Measurements from ENCODE around the gene TRIM54. TPM values are rescaled to one million over a fixed set of nuclear protein-coding genes. Genes with fewer than 3 reads are reported as not detected.

TRIM54 gene
- polyA plus RNA-seq, 3 donors = not detected

- no peak overlapping the region for H3K4me3 ChIP-seq (replicated peaks in 1 of 3; ENCODE audit: low read depth in 2 of 3, low read length in 3 of 3)
Measured at GRCh38 chr2:27261926-27262298, 20.3 kb upstream of the TRIM54 start.

GRCh38 chr2:27262379-27263286 lies 19.6 kb upstream of the TRIM54 start, which contains the start of gene SLC30A3:
SLC30A3 (minus strand) TSS chr2:27263047; CDS start chr2:27262906, 141 bp downstream.
- peak within 1 kb of the TSS; percentile 96 for H3K4me2 ChIP-seq (replicated peaks; ENCODE audit: extremely low read depth, low read length, poor library complexity, severe bottlenecking)
- H3K27me3 ChIP-seq (ENCODE audit: control insufficient read depth in 2 of 2, insufficient read depth in 2 of 2, low read length in 2 of 2) = peaks cover 60 to 79% of the 10 kb centered on the region in 2 donors
- H3K36me3 ChIP-seq (replicated peaks in 1 of 2; ENCODE audit: control insufficient read depth in 1 of 2, insufficient read depth in 2 of 2, low read length in 2 of 2) = no peaks in the 10 kb centered on the region
- TF ChIP-seq, protein P1, sequence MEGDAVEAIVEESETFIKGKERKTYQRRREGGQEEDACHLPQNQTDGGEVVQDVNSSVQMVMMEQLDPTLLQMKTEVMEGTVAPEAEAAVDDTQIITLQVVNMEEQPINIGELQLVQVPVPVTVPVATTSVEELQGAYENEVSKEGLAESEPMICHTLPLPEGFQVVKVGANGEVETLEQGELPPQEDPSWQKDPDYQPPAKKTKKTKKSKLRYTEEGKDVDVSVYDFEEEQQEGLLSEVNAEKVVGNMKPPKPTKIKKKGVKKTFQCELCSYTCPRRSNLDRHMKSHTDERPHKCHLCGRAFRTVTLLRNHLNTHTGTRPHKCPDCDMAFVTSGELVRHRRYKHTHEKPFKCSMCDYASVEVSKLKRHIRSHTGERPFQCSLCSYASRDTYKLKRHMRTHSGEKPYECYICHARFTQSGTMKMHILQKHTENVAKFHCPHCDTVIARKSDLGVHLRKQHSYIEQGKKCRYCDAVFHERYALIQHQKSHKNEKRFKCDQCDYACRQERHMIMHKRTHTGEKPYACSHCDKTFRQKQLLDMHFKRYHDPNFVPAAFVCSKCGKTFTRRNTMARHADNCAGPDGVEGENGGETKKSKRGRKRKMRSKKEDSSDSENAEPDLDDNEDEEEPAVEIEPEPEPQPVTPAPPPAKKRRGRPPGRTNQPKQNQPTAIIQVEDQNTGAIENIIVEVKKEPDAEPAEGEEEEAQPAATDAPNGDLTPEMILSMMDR (IDR thresholded peaks at IDR 0.05) = no peak
- Mint-ChIP-seq H3K27ac (peak within 1 kb of the TSS in 2 of 7 donors; percentile 42 to 75), H3K36me3 (peaks cover 10 to 22% of the 10 kb centered on the region in 2 donors), H3K4me1 (peaks cover 29% of the 10 kb centered on the region), H3K27me3 (ENCODE audit: low read depth in 3 of 3) (peaks cover 30 to 37% (median 33%) of the 10 kb centered on the region in 3 donors), H3K4me3 (peak within 1 kb of the TSS; percentile 81 to 97), H3K9me3 (peaks cover 0 to 18% (median 13%) of the 10 kb centered on the region in 7 donors)
- no peaks in the 10 kb centered on the region for H3K79me2 ChIP-seq (ENCODE audit: insufficient read depth, low read length)
- under 1% methylated on average over 88 of the region's 96 CpGs for WGBS (ENCODE audit: insufficient coverage)
- H3K9me3 ChIP-seq (replicated peaks in 1 of 2; ENCODE audit: control insufficient read depth in 1 of 2, insufficient read depth in 1 of 2, low read length in 2 of 2) = peaks cover 0 to 36% of the 10 kb centered on the region in 2 donors
- H4K20me1 ChIP-seq (ENCODE audit: insufficient read depth, low read length) = no peaks in the 10 kb centered on the region
- peak; percentile 48 to 62 (median 61) for DNase-seq
- peak within 1 kb of the TSS; percentile 27 to 74 (median 36) for H3K4me3 ChIP-seq (replicated peaks in 1 of 3; ENCODE audit: low read depth in 2 of 3, low read length in 3 of 3)
- H3K9ac ChIP-seq (ENCODE audit: insufficient read depth, low read length, poor library complexity, severe bottlenecking) = peak within 1 kb of the TSS; percentile 49
- peaks cover 26 to 38% of the 10 kb centered on the region in 2 donors for H3K4me1 ChIP-seq (ENCODE audit: control insufficient read depth in 1 of 2, insufficient read depth in 2 of 2, low read length in 2 of 2)
- intact Hi-C loops (cut with micrococcal nuclease) = no loop called here
- peak within 1 kb of the TSS; percentile 84 for H2AFZ ChIP-seq (ENCODE audit: insufficient read depth, low read depth, low read length, poor library complexity, severe bottlenecking)
- no peak within 1 kb of the TSS for H3K27ac ChIP-seq (ENCODE audit: low read depth in 1 of 2, low read length in 2 of 2)

More at GRCh38 chr2:27261926-27262298, 20.3 kb upstream of the TRIM54 start:
- DNase-seq = no peak
- peaks cover 0 to 18% (median 13%) of the 10 kb centered on the region in 7 donors for H3K9me3 Mint-ChIP-seq
- H3K27me3 ChIP-seq (ENCODE audit: control insufficient read depth in 2 of 2, insufficient read depth in 2 of 2, low read length in 2 of 2) = peaks cover 60 to 77% of the 10 kb centered on the region in 2 donors
- no peaks in the 10 kb centered on the region for H4K20me1 ChIP-seq (ENCODE audit: insufficient read depth, low read length)
- TF ChIP-seq, protein P1 (IDR thresholded peaks at IDR 0.05) = no peak
- peak overlapping the region in 1 of 7 donors; percentile 79 for H3K27ac Mint-ChIP-seq
- H3K79me2 ChIP-seq (ENCODE audit: insufficient read depth, low read length) = no peaks in the 10 kb centered on the region
- 5% methylated on average over 40 of the region's 40 CpGs for WGBS (ENCODE audit: insufficient coverage)
- H3K27me3 Mint-ChIP-seq (ENCODE audit: low read depth in 3 of 3) = peaks cover 33 to 38% (median 35%) of the 10 kb centered on the region in 3 donors
- H3K4me1 ChIP-seq (ENCODE audit: control insufficient read depth in 1 of 2, insufficient read depth in 2 of 2, low read length in 2 of 2) = peaks cover 26 to 38% of the 10 kb centered on the region in 2 donors
- peaks cover 0 to 36% of the 10 kb centered on the region in 2 donors for H3K9me3 ChIP-seq (replicated peaks in 1 of 2; ENCODE audit: control insufficient read depth in 1 of 2, insufficient read depth in 1 of 2, low read length in 2 of 2)
- peaks cover 29% of the 10 kb centered on the region for H3K4me1 Mint-ChIP-seq
- no peaks in the 10 kb centered on the region for H3K36me3 ChIP-seq (replicated peaks in 1 of 2; ENCODE audit: control insufficient read depth in 1 of 2, insufficient read depth in 2 of 2, low read length in 2 of 2)
- H3K36me3 Mint-ChIP-seq = peaks cover 10 to 22% of the 10 kb centered on the region in 2 donors
- H2AFZ ChIP-seq (ENCODE audit: insufficient read depth, low read depth, low read length, poor library complexity, severe bottlenecking) = peak overlapping the region; percentile 77
- H3K9ac ChIP-seq (ENCODE audit: insufficient read depth, low read length, poor library complexity, severe bottlenecking) = peak overlapping the region; percentile 49
- H3K27ac ChIP-seq (ENCODE audit: low read depth in 1 of 2, low read length in 2 of 2) = no peak overlapping the region
- intact Hi-C loops (cut with micrococcal nuclease) = no loop called here
- peak overlapping the region; percentile 51 to 87 for H3K4me3 Mint-ChIP-seq
- H3K4me2 ChIP-seq (replicated peaks; ENCODE audit: extremely low read depth, low read length, poor library complexity, severe bottlenecking) = peak overlapping the region; percentile 96

All from CD14-positive monocyte (primary cell).